ENCODE data around the gene MYO5C.
A peak's percentile ranks its signal among the peaks of the same experiment; 100 is the strongest.

The MYO5C gene

DNA sequence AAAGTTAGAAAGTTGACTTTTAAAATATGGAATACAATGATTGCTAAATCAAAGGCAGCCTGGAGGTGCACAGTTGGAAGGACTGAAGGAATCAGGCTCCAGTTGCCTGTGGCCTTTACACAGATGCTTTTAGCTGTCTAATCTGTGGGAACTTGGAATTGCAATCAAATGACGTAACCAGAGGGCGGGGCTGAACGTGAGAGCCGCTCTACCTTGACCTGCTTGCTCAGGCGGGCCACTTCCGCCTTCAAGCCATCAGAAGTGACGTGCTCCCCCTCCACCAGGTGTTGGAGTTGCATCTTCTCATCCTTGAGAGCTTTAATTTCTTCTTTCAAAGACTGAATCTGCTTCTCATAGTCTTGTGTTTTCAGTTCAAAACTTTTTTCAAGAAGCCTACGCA lies 66.7 kb downstream of the MYO5C start:
- no peaks in the 10 kb centered on the region for H3K4me1 ChIP-seq
- TF ChIP-seq, protein P1, sequence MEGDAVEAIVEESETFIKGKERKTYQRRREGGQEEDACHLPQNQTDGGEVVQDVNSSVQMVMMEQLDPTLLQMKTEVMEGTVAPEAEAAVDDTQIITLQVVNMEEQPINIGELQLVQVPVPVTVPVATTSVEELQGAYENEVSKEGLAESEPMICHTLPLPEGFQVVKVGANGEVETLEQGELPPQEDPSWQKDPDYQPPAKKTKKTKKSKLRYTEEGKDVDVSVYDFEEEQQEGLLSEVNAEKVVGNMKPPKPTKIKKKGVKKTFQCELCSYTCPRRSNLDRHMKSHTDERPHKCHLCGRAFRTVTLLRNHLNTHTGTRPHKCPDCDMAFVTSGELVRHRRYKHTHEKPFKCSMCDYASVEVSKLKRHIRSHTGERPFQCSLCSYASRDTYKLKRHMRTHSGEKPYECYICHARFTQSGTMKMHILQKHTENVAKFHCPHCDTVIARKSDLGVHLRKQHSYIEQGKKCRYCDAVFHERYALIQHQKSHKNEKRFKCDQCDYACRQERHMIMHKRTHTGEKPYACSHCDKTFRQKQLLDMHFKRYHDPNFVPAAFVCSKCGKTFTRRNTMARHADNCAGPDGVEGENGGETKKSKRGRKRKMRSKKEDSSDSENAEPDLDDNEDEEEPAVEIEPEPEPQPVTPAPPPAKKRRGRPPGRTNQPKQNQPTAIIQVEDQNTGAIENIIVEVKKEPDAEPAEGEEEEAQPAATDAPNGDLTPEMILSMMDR (IDR thresholded peaks at IDR 0.05; ENCODE audit: low read depth, low read length) = no peak
- no peaks in the 10 kb centered on the region for H3K9me3 ChIP-seq
- no peak for DNase-seq
- H3K4me3 ChIP-seq (ENCODE audit: low read depth, low read length) = no peak overlapping the region
- no peaks in the 10 kb centered on the region for H3K27me3 ChIP-seq
- no peaks in the 10 kb centered on the region for H3K36me3 ChIP-seq

DNA sequence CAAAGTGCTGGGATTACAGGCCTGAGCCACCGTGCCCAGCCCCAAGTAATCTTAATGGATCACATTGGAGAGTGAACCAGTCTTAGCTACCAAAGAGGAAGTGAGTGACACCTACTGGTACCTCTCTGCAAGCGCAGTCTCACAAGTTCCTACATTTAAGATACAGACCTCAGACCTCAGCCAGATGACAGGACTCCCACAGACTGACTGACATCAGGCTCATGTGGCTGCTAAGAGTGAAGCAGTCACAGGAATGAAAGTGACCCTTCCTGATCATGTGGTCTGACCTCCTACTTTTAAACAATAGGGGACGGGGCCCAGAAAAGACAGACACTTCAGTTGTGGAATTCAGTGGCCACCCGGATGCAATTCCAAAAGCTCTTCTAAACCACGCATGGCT lies 68.1 kb downstream of the MYO5C start:
- no peaks in the 10 kb centered on the region for H3K4me1 ChIP-seq
- TF ChIP-seq, protein P1 (IDR thresholded peaks at IDR 0.05; ENCODE audit: low read depth, low read length) = peak; percentile 85
- H3K4me3 ChIP-seq (ENCODE audit: low read depth, low read length) = no peak overlapping the region
- DNase-seq = peak; percentile 62
- H3K9me3 ChIP-seq = no peaks in the 10 kb centered on the region
- H3K27me3 ChIP-seq = no peaks in the 10 kb centered on the region
- H3K36me3 ChIP-seq = no peaks in the 10 kb centered on the region

DNA sequence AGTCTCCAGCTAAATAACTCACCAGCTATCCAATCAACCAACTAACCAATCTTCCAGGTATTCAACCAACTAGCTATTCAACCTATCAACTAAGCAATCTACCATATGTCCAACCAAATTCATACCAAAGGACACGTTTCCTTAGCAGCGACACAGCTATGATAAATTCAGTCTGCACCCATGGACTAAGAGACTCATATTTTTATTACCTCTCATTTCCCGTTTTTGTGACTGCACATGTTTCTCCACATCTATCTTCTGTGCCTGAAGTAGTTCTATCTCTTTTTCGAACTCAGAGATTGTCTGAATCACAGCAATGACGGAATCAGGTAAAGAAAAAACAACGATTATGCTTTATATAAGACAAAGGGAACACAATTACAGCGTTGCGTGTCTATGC lies 70.4 kb downstream of the MYO5C start:
- H3K9me3 ChIP-seq = no peaks in the 10 kb centered on the region
- no peaks in the 10 kb centered on the region for H3K27me3 ChIP-seq
- no peak overlapping the region for H3K4me3 ChIP-seq (ENCODE audit: low read depth, low read length)
- no peak for DNase-seq
- no peaks in the 10 kb centered on the region for H3K4me1 ChIP-seq
- H3K36me3 ChIP-seq = no peaks in the 10 kb centered on the region
- TF ChIP-seq, protein P1 (IDR thresholded peaks at IDR 0.05; ENCODE audit: low read depth, low read length) = no peak

DNA sequence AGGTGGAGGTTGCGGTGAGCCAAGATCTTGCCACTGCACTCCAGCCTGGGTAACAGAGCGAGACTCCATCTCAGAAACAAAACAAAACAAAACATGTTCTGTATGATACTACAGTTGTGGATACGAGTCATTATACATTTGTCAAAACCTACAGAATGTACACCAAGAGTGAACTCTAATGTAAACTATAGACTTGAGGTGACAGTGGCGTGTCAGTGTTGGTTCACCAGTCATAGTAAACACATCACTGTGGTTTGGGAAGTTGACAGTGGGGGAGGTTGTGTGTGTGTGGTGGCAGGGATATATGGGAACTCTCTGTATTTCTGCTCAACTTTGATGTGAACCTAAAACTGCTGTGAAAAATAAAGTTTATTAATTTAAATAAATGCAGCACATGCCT lies 71.4 kb downstream of the MYO5C start:
- no peaks in the 10 kb centered on the region for H3K27me3 ChIP-seq
- H3K4me1 ChIP-seq = no peaks in the 10 kb centered on the region
- H3K36me3 ChIP-seq = no peaks in the 10 kb centered on the region
- H3K4me3 ChIP-seq (ENCODE audit: low read depth, low read length) = no peak overlapping the region
- no peak for DNase-seq
- no peaks in the 10 kb centered on the region for H3K9me3 ChIP-seq
- TF ChIP-seq, protein P1 (IDR thresholded peaks at IDR 0.05; ENCODE audit: low read depth, low read length) = no peak

- no peak for DNase-seq
- H3K27me3 ChIP-seq = no peaks in the 10 kb centered on the region
- no peaks in the 10 kb centered on the region for H3K4me1 ChIP-seq
- H3K9me3 ChIP-seq = no peaks in the 10 kb centered on the region
- no peak overlapping the region for H3K4me3 ChIP-seq (ENCODE audit: low read depth, low read length)
- no peaks in the 10 kb centered on the region for H3K36me3 ChIP-seq
- TF ChIP-seq, protein P1 (IDR thresholded peaks at IDR 0.05; ENCODE audit: low read depth, low read length) = no peak
These were observed 73.9 kb downstream of the MYO5C start for GRCh38 chr15:52221730-52222129.

DNA sequence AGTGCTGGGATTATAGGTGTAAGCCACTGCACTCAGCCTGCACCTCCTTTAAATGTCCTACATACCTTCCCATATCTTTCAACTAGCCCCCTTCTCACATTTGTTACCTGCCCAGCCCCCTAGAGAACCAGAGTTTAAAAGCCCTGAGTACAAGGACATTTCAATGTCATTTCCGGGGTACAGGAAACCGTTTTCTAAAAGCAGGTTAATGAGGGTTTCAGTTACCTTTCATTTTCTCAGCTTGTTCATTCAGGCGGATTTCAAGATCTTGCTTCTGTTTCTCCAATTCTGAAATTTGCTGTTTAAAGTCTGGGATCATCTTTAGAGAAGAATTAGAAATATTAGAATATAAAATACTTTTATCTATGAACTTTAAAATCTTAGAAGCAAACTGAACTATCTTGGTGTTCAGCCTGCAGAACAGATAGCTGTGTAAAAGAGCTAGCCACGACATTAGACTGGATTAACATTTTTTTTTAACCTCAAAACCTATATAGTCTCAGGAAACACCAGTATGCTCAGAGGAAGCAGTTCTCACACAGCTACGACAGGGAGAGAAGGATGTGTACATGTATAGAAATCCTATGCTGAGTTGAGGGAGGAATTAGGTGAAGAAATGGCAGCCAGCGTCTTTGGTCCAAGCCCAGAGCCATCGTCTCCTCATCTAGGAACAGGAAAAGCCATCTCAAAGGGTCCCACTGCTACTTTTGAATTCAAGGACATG lies 74.5 kb downstream of the MYO5C start:
- DNase-seq = no peak
- Histone ChIP-seq H3K4me3 (ENCODE audit: low read depth, low read length) (no peak overlapping the region), H3K9me3 (no peaks in the 10 kb centered on the region), H3K4me1 (no peaks in the 10 kb centered on the region), H3K27me3 (no peaks in the 10 kb centered on the region), H3K36me3 (no peaks in the 10 kb centered on the region)
- TF ChIP-seq, protein P1 (IDR thresholded peaks at IDR 0.05; ENCODE audit: low read depth, low read length) = no peak

Data from BE2C (cell line).